H1 (cell line): ENCODE results near the gene CLIP4. TPM values are rescaled to one million over a fixed set of nuclear protein-coding genes. Genes with fewer than 3 reads are reported as not detected.

ENCODE experiments used
- ATF3 ChIP-seq: IDR thresholded peaks from 2 replicates; pipeline ENCODE4 v1.6.1; 2011; ENCODE audit warnings: low read depth, mild to moderate bottlenecking, low read length; ENCODE audit not compliant: insufficient read depth
- CHD7 ChIP-seq: fragments of 300-600 bp; sonication (generic); IDR thresholded peaks from 2 replicates; pipeline ENCODE4 v1.7.1; 2012; ENCODE audit warnings: low read length, moderate library complexity, mild to moderate bottlenecking, inconsistent platforms; ENCODE audit not compliant: insufficient replicate concordance
- NRF1 ChIP-seq: IDR thresholded peaks from 2 replicates; pipeline ENCODE4 v1.6.1; 2011; ENCODE audit warnings: mild to moderate bottlenecking, low read depth, low read length, improper control_type of control experiment
- polyA plus RNA-seq, 7 experiments: library from polyadenylated mRNA; depleted of rRNA in 3 of 7; stranded (reverse) in 5 of 7; unstranded in 2 of 7; fragments of >200 nt in 5 of 7; fragments of 200-250 nt in 2 of 7; gene quantifications; 1 replicate in 5 of 7; 2 replicates in 1 of 7; 4 replicates in 1 of 7; pipeline versions ENCODE4 v1.2.1 to v1.2.3, GENCODE V29; 2011 to 2013; ENCODE audit warnings: missing spikeins in 2 of 7, mixed read lengths in 2 of 7
- total RNA-seq: library from RNA; stranded (reverse); fragmentation: NEBNext Ultra II Directional; extraction: Animal tissue kit (Norgen Biotek cat#: 25700); gene quantifications from 2 replicates; pipeline ENCODE4 v1.2.1, GENCODE V29; 2021

CLIP4 gene
- total and polyA plus RNA-seq, 2 of the 8 experiments (the other 6 are each of a cell fraction or from before 2014, with no cell fraction given) = 0.08 to 0.09 TPM

GRCh38 chr2:29071032-29071975 is 43.9 kb upstream of the CLIP4 start (continued):
- no peak for TF ChIP-seq CHD7
- TF ChIP-seq ATF3 = no peak
- TF ChIP-seq NRF1 = no peak
